H1 (cell line): ENCODE data around the gene MUSTN1. TPM values are rescaled to one million over a fixed set of nuclear protein-coding genes. Genes with fewer than 3 reads are reported as not detected.

ENCODE experiments used
- CTCF ChIA-PET: fragments of 300-600 bp; sonication (Branson Sonifier 250); formaldehyde crosslinking; loops from one replicate; lab custom pipeline; 2021; ENCODE audit not compliant: partially characterized antibody; lab: Charles Lee
- POLR2A ChIA-PET: fragments of 300-600 bp; sonication (Branson Sonifier 250); formaldehyde crosslinking; loops from one replicate; lab custom pipeline; 2021; ENCODE audit warnings: inconsistent platforms; ENCODE audit not compliant: partially characterized antibody; lab: Charles Lee
- DNase-seq, 2 experiments: peaks; one replicate each; pipeline versions ENCODE4 v3.0.0 to v3.0.0-alpha.2; 2010 to 2022; ENCODE audit warnings: low spot score in 2 of 2, low read depth in 1 of 2, mixed read lengths in 1 of 2
- FAIRE-seq: peaks from 2 replicates; lab custom pipeline; 2011; peaks lifted over from hg19 to GRCh38; lab: Jason Lieb, UNC
- H2AFZ ChIP-seq: 2 replicates; pipeline ENCODE4 v1.8.1; 2012; ENCODE audit warnings: low read length, inconsistent platforms
- H2AK5ac ChIP-seq: 2 replicates; pipeline ENCODE4 v1.6.1; 2013; ENCODE audit warnings: low read depth, low read length
- H2BK120ac ChIP-seq: replicated peaks from 2 replicates; pipeline ENCODE3; 2013; ENCODE audit warnings: low read depth, low read length, inconsistent platforms
- H2BK12ac ChIP-seq: 2 replicates; pipeline ENCODE4 v1.6.1; 2013; ENCODE audit warnings: low read depth, low read length
- H2BK15ac ChIP-seq: 2 replicates; pipeline ENCODE4 v1.6.1; 2013; ENCODE audit warnings: low read length
- H2BK20ac ChIP-seq: 2 replicates; pipeline ENCODE4 v1.6.1; 2013; ENCODE audit warnings: low read length
- H2BK5ac ChIP-seq: 2 replicates; pipeline ENCODE4 v1.6.1; 2013; ENCODE audit warnings: low read depth, low read length
- H3K14ac ChIP-seq: 2 replicates; pipeline ENCODE4 v1.6.1; 2013; ENCODE audit warnings: inconsistent platforms; ENCODE audit not compliant: insufficient read length
- H3K18ac ChIP-seq: 2 replicates; pipeline ENCODE4 v1.6.1; 2013; ENCODE audit warnings: low read length; ENCODE audit errors: extremely low read depth
- H3K23ac ChIP-seq: 2 replicates; pipeline ENCODE4 v1.6.1; 2013; ENCODE audit warnings: inconsistent platforms; ENCODE audit not compliant: insufficient read length
- H3K23me2 ChIP-seq: 2 replicates; pipeline ENCODE4 v1.6.1; 2013; ENCODE audit warnings: low read depth, low read length
- H3K27ac ChIP-seq: 2 replicates; pipeline ENCODE4 v1.6.1; 2011; ENCODE audit warnings: low read depth, low read length, inconsistent platforms
- H3K27me3 ChIP-seq, 4 experiments: replicated peaks in 1 of 4; 1 replicate in 1 of 4; 2 replicates in 3 of 4; pipeline versions ENCODE4 v1.6.1 to v1.8.1; 2011 to 2013; ENCODE audit warnings: low read length in 3 of 4, mild to moderate bottlenecking in 3 of 4, inconsistent platforms in 2 of 4, mixed read lengths in 2 of 4, moderate library complexity in 1 of 4; ENCODE audit not compliant: control insufficient read depth in 3 of 4, insufficient read depth in 3 of 4; ENCODE audit errors: extremely low read depth in 1 of 4
- H3K36me3 ChIP-seq, 4 experiments: 2 replicates each; pipeline versions ENCODE4 v1.6.1 to v1.8.1; 2011 to 2013; ENCODE audit warnings: mild to moderate bottlenecking in 4 of 4, low read length in 3 of 4, moderate library complexity in 2 of 4, control low read depth in 1 of 4, inconsistent platforms in 1 of 4; ENCODE audit not compliant: insufficient read depth in 4 of 4, control insufficient read depth in 2 of 4
- H3K4ac ChIP-seq: replicated peaks from 2 replicates; pipeline ENCODE3; 2013; ENCODE audit warnings: low read length, low read depth, mixed read lengths, inconsistent platforms; ENCODE audit not compliant: insufficient read length
- H3K4me1 ChIP-seq, 4 experiments: replicated peaks in 1 of 4; 1 replicate in 1 of 4; 2 replicates in 3 of 4; pipeline versions ENCODE4 v1.6.1 to v1.8.1; 2011 to 2013; ENCODE audit warnings: low read length in 3 of 4, inconsistent platforms in 2 of 4, mixed read lengths in 1 of 4; ENCODE audit not compliant: insufficient read depth in 4 of 4, control insufficient read depth in 3 of 4
- H3K4me2 ChIP-seq, 2 experiments: 2 replicates each; pipeline versions ENCODE4 v1.6.1 to v1.8.1; 2011 to 2013; ENCODE audit warnings: low read depth in 2 of 2, low read length in 2 of 2, control low read depth in 1 of 2, inconsistent platforms in 1 of 2, mild to moderate bottlenecking in 1 of 2; ENCODE audit not compliant: insufficient read depth in 1 of 2
- H3K4me3 ChIP-seq, 4 experiments: fragments of 200-600, 300-600 bp in 1 of 4; sonication (generic), shearing (Covaris generic), sonication (Bioruptor Twin) in 1 of 4; 2 replicates each; pipeline versions ENCODE4 v1.5.1 to v1.8.1; 2011 to 2016; ENCODE audit warnings: low read length in 4 of 4, low read depth in 3 of 4, control low read depth in 2 of 4, inconsistent platforms in 2 of 4, mild to moderate bottlenecking in 2 of 4, mixed read lengths in 1 of 4, moderate library complexity in 1 of 4; ENCODE audit not compliant: insufficient read depth in 2 of 4; ENCODE audit errors: extremely low read depth in 1 of 4
- H3K56ac ChIP-seq: replicated peaks from 2 replicates; pipeline ENCODE3; 2013; ENCODE audit warnings: low read depth, mild to moderate bottlenecking, mixed read lengths, low read length, inconsistent platforms; ENCODE audit not compliant: insufficient read length
- H3K79me1 ChIP-seq: 2 replicates; pipeline ENCODE4 v1.6.1; 2013; ENCODE audit warnings: low read depth, low read length, control low read depth
- H3K79me2 ChIP-seq, 2 experiments: 2 replicates each; pipeline versions ENCODE4 v1.6.1 to v1.8.1; 2012 to 2013; ENCODE audit warnings: low read length in 2 of 2, mild to moderate bottlenecking in 2 of 2, inconsistent platforms in 1 of 2; ENCODE audit not compliant: insufficient read depth in 2 of 2, control insufficient read depth in 1 of 2
- H3K9ac ChIP-seq, 4 experiments: replicated peaks in 1 of 4; 1 replicate in 1 of 4; 2 replicates in 3 of 4; pipeline versions ENCODE4 v1.6.1 to v1.8.1; 2011 to 2013; ENCODE audit warnings: low read depth in 3 of 4, low read length in 3 of 4, control low read depth in 2 of 4, mild to moderate bottlenecking in 2 of 4, moderate library complexity in 2 of 4, inconsistent platforms in 1 of 4; ENCODE audit errors: extremely low read depth in 1 of 4
- H3K9me3 ChIP-seq, 2 experiments: 2 replicates each; pipeline versions ENCODE4 v1.6.1 to v1.8.1; 2012 to 2013; ENCODE audit warnings: mild to moderate bottlenecking in 2 of 2, moderate library complexity in 2 of 2, control low read depth in 1 of 2, inconsistent platforms in 1 of 2, low read depth in 1 of 2, low read length in 1 of 2, mixed read lengths in 1 of 2; ENCODE audit not compliant: insufficient read depth in 2 of 2
- H4K20me1 ChIP-seq, 2 experiments: replicated peaks in 1 of 2; 2 replicates each; pipeline versions ENCODE3 to v1.8.1; 2011 to 2013; ENCODE audit warnings: inconsistent platforms in 2 of 2, low read length in 2 of 2, mild to moderate bottlenecking in 1 of 2; ENCODE audit not compliant: insufficient read depth in 2 of 2, control insufficient read depth in 1 of 2
- H4K5ac ChIP-seq: 2 replicates; pipeline ENCODE4 v1.6.1; 2013; ENCODE audit warnings: low read length, low read depth, mixed read lengths, inconsistent platforms; ENCODE audit not compliant: insufficient read length
- H4K8ac ChIP-seq: 2 replicates; pipeline ENCODE4 v1.8.0; 2013; ENCODE audit warnings: mild to moderate bottlenecking, moderate library complexity, low read length, inconsistent platforms; ENCODE audit not compliant: insufficient read depth; ENCODE audit errors: extremely low read depth
- H4K91ac ChIP-seq: replicated peaks from 2 replicates; pipeline ENCODE3; 2013; ENCODE audit warnings: low read length, mixed read lengths, inconsistent platforms; ENCODE audit not compliant: insufficient read length
- CTCF ChIP-seq, 3 experiments: IDR thresholded peaks; 1 replicate in 2 of 3; 2 replicates in 1 of 3; pipeline versions ENCODE4 v1.5.1 to v1.6.1; 2011; ENCODE audit warnings: low read length in 3 of 3, mild to moderate bottlenecking in 3 of 3, inconsistent platforms in 2 of 3, low read depth in 1 of 3, moderate library complexity in 1 of 3; ENCODE audit not compliant: insufficient read depth in 1 of 3; ENCODE audit errors: control extremely low read depth in 1 of 3
- RAD21 ChIP-seq, 2 experiments: IDR thresholded peaks in 1 of 2; conservative IDR thresholded peaks in 1 of 2; 2 replicates each; pipeline ENCODE4 v1.6.1; 2011; ENCODE audit warnings: low read depth in 2 of 2, low read length in 2 of 2, improper control_type of control experiment in 1 of 2, inconsistent platforms in 1 of 2, mild to moderate bottlenecking in 1 of 2, moderate library complexity in 1 of 2
- YY1 ChIP-seq: IDR thresholded peaks from 2 replicates; pipeline ENCODE4 v1.6.1; 2011; ENCODE audit warnings: low read depth, mild to moderate bottlenecking, low read length
- WGBS, 2 experiments: shearing (Covaris generic) in 1 of 2; methylation state at CpG; one replicate each; pipeline versions ENCODE4 v1.1.6 to v1.1.7; 2013 to 2015; ENCODE audit warnings: low lambda C conversion rate in 2 of 2, mixed read lengths in 2 of 2, inconsistent platforms in 1 of 2, low coverage in 1 of 2, missing lambda C conversion rate in 1 of 2; ENCODE audit not compliant: insufficient replicate concordance in 2 of 2, insufficient coverage in 1 of 2, insufficient read length in 1 of 2; ENCODE audit errors: extremely low coverage in 1 of 2, missing lambda C conversion rate in 1 of 2; 5-methylcytosine and 5-hydroxymethylcytosine counted together
- polyA plus RNA-seq, 7 experiments: library from polyadenylated mRNA; depleted of rRNA in 3 of 7; stranded (reverse) in 5 of 7; unstranded in 2 of 7; fragments of >200 nt in 5 of 7; fragments of 200-250 nt in 2 of 7; gene quantifications; 1 replicate in 5 of 7; 2 replicates in 1 of 7; 4 replicates in 1 of 7; pipeline versions ENCODE4 v1.2.1 to v1.2.3, GENCODE V29; 2011 to 2013; ENCODE audit warnings: missing spikeins in 2 of 7, mixed read lengths in 2 of 7
- total RNA-seq: library from RNA; stranded (reverse); fragmentation: NEBNext Ultra II Directional; extraction: Animal tissue kit (Norgen Biotek cat#: 25700); gene quantifications from 2 replicates; pipeline ENCODE4 v1.2.1, GENCODE V29; 2021

The MUSTN1 gene
- total and polyA plus RNA-seq, 2 of the 8 experiments (the other 6 are each of a cell fraction or from before 2014, with no cell fraction given): 1.1 to 2.4 TPM

GRCh38 chr3:52827866-52828376 is 6.9 kb downstream of the MUSTN1 start:
- DNase-seq: no peak
- no peak overlapping the region for H3K4me3 ChIP-seq

More at GRCh38 chr3:52827866-52828376, 6.9 kb downstream of the MUSTN1 start:
- Histone ChIP-seq H4K91ac (no peak overlapping the region), H3K27me3 (no peaks in the 10 kb centered on the region), H3K4ac (no peak overlapping the region), H3K23ac (no peak overlapping the region), H3K9ac (no peak overlapping the region)
- POLR2A ChIA-PET: interaction anchor here (1.1 kb wide), 1 partner anchor 57 kb away, joined by 3 read pairs; the partner anchor contains the start of gene NEK4
- TF ChIP-seq RAD21 (IDR thresholded peaks at IDR 0.05 in 1 of 2, conservative IDR thresholded peaks at IDR 0.05 in 1 of 2; ENCODE audit: low read depth in 2 of 2, low read length in 2 of 2): peak in 1 of 2 experiments; percentile 30; a peak in 1 of 4 replicates
- peak in 2 of 3 experiments; percentile 50 to 56; a peak in 2 of 4 replicates for TF ChIP-seq CTCF (IDR thresholded peaks at IDR 0.05; ENCODE audit: control extremely low read depth in 1 of 3, insufficient read depth in 1 of 3, low read depth in 1 of 3, low read length in 3 of 3)
- no peak for TF ChIP-seq YY1
- TF ChIP-seq, all 59 proteins: peak for 2
- no peak overlapping the region for H3K56ac ChIP-seq
- H2BK15ac ChIP-seq: no peak overlapping the region
- H2BK20ac ChIP-seq: no peak overlapping the region
- no peaks in the 10 kb centered on the region for H3K79me1 ChIP-seq
- no peak overlapping the region for H3K14ac ChIP-seq
- H3K9me3 ChIP-seq: no peaks in the 10 kb centered on the region
- no peaks in the 10 kb centered on the region for H3K23me2 ChIP-seq
- no peak overlapping the region for H2BK5ac ChIP-seq
- 77% methylated on average over 9 of the region's 10 CpGs; no CpG with 5 or more reads in 1 of the 2 experiments for WGBS, 2 experiments
- no peak overlapping the region for H3K18ac ChIP-seq
- no peak overlapping the region for H3K27ac ChIP-seq
- no peaks in the 10 kb centered on the region for H3K36me3 ChIP-seq
- H3K4me1 ChIP-seq: peaks cover 0 to 2% (median under 1%) of the 10 kb centered on the region in 4 experiments; a peak in 2 of 7 replicates
- no peak overlapping the region for H2AK5ac ChIP-seq
- H4K8ac ChIP-seq: no peak overlapping the region
- H2AFZ ChIP-seq: no peak overlapping the region
- no peak overlapping the region for H4K5ac ChIP-seq
- CTCF ChIA-PET: interaction anchor here (0.7 to 3.5 kb wide), 12 partner anchors 9 to 107 kb away, joined by 3 to 18 read pairs (median 4); no protein-coding TSS in a partner anchor
- H3K79me2 ChIP-seq: no peaks in the 10 kb centered on the region
- no peak overlapping the region; a peak in 1 of 4 replicates for H3K4me2 ChIP-seq
- H2BK12ac ChIP-seq: no peak overlapping the region
- H4K20me1 ChIP-seq: no peaks in the 10 kb centered on the region
- no peak for FAIRE-seq
- H2BK120ac ChIP-seq: no peak overlapping the region
